OCI-LY7 (cell line): ENCODE results near the gene ZNF554.

Experiments
- CTCF ChIP-seq: fragments of 200-600 bp; sonication (generic); conservative IDR thresholded peaks from 2 replicates; pipeline ENCODE4 v1.5.1; 2014; ENCODE audit warnings: mild to moderate bottlenecking, antibody characterized with exemption, low read length, moderate library complexity, mixed read lengths
- EZH2phosphoT487 ChIP-seq: fragments of 200-600 bp; sonication (generic); IDR thresholded peaks from 2 replicates; pipeline ENCODE4 v1.6.1; 2018; ENCODE audit warnings: low read depth, borderline replicate concordance, mild to moderate bottlenecking, mixed run types, antibody characterized with exemption, low read length, moderate library complexity, mixed read lengths

- TF ChIP-seq CTCF (no peak), EZH2phosphoT487 (no peak)
These were observed 4.5 kb upstream of the ZNF554 start for GRCh38 chr19:2815191-2815614.
